ENCODE results near the gene SYNPR.

Gene SYNPR

DNA sequence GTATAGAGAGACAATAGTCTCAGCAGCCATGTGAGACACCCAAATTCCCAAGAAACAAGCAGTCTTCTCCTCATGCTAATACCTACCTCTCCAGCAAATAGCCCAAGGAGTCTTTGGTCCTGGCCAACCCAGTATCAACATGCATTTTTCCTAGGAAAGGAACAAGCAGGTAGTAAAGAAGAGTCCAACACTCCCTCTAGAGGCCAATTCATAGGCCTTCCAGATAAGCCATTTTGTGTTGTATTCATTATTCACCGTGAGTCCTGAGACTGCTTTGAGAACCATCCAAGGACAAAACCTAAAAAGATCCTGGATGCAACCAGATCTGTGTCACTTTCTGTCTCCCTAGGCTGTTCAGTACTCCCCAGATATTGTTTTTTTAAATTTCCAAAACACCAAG, 310.8 kb downstream of the SYNPR start:
- FAIRE-seq, result no peak

DNA sequence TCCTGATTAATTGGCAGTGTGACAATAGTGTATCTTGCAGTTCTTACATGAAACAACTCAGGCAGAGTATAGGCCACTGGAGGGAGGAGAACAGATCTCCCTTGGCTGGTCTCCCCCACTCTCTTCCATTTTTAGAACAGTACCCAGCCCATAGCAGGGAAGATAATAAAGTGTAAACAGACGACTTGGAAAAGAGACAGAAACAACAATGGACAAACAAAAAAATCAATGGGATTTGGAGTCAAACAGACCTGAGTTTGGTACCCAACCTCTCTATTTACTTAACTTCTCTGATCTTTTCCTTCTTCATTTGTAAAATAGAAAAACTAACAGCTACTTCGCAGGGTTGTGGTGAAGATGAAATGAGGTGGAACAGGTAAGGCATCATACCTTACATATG, 315.7 kb downstream of the SYNPR start:
- FAIRE-seq, result no peak
- no peak for DNase-seq (ENCODE audit: insufficient read length, low spot score)
- no peak for TF ChIP-seq POLR2A (IDR thresholded peaks at IDR 0.05; ENCODE audit: low read depth, low read length)

More for the DNA sequence above, 310.8 kb downstream of the SYNPR start:
- TF ChIP-seq POLR2A (IDR thresholded peaks at IDR 0.05; ENCODE audit: low read depth, low read length), result no peak
- no peak for DNase-seq (ENCODE audit: insufficient read length, low spot score)

DNA sequence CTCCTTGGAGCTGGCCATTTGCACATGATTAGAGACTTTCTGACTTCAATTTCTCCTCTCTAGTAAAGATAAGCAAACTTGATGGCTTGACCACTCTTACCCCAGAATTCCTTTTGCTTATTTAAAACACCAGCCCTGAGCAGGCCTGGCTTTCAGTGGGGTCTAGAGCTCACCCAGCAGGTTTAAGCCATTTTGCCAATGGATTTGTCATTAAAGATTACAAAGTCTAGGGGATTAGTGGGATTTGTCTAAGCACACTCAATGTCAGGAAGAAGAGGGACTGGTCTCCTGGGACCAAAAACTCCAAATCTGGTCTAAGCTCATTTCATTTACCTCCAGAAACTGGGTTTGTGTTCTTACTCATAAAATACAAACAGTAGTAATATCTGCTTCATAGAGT, 317.1 kb downstream of the SYNPR start:
- DNase-seq (ENCODE audit: insufficient read length, low spot score) (no peak), FAIRE-seq (no peak)
- no peak for TF ChIP-seq POLR2A (IDR thresholded peaks at IDR 0.05; ENCODE audit: low read depth, low read length)

DNA sequence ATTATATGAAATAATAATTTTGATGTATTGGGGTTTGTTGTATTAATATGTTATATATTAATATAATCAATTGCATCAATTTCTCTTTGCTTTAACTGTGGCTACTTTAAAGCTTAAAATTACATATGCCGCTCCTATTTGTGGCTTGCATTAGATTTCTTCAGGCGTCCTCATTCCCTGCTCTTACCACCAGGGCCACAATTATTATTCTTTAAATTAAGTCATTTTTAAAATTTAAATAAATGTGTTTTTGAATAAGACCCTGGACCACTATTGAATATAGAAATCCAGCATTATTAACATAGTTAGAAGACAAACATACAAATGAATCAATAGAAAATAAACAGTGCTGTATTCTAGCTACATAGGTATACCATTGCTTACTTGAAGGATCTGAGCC, 318.9 kb downstream of the SYNPR start:
- DNase-seq (ENCODE audit: insufficient read length, low spot score) (no peak), FAIRE-seq (no peak)
- TF ChIP-seq POLR2A (IDR thresholded peaks at IDR 0.05; ENCODE audit: low read depth, low read length), result no peak

DNA sequence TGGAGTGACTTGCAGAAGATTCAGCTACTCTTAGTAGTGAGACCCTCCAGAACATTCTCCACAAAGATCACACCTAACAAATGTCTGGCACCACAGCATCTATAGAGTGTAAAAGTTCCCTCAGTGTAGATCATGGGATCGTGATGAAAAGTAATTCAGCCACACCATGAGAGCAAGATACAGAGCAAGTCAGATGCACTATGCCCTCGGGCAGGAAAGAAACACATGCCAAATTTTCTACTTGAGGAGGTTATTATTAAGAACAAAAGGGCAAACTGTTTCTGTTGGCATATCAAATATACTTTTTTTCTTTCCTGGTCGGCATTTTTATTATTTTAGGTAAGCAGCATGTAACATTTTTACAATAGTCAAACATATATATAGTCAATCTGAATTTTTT, 329.6 kb downstream of the SYNPR start:
- TF ChIP-seq POLR2A (IDR thresholded peaks at IDR 0.05; ENCODE audit: low read depth, low read length), result no peak
- DNase-seq (ENCODE audit: insufficient read length, low spot score) (no peak), FAIRE-seq (no peak)

DNA sequence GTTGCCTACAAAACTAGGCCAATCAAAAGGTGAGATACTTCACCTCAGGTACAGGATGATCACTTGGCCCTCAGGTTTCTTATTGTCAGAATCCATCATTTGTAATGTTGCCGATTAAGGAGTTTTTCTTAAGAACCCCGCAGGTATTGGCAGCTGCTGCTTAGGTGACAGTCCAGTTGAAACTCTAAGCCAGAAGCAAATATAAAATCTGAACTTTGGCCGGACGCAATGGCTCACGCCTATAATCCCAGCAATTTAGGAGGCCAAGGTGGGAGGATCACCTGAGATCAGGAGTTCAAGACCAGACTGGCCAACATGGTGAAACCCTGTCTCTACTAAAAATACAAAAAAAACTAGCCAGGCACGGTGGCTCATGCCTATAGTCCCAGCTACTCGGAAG, 331.3 kb downstream of the SYNPR start:
- no peak for TF ChIP-seq POLR2A (IDR thresholded peaks at IDR 0.05; ENCODE audit: low read depth, low read length)
- DNase-seq (ENCODE audit: insufficient read length, low spot score) (no peak), FAIRE-seq (no peak)

DNA sequence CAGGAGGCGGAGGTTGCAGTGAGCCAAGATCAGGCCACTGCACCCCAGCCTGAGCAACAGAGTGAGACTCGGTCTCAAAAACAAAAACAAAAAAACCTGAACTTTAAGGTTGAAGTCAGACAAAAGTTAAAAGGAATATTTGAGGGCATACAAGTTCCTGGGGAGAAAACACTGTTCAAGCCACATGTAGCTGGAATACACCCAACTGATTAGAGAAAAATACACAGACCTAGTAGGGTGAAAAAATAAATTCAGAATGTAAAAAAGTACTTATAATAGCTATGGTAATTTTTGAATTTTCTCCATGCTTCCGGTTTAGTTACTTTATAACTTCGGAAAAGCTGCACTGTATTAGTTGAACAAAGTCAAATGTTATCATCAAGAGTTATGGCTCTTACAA, 331.7 kb downstream of the SYNPR start:
- FAIRE-seq, result no peak

DNA sequence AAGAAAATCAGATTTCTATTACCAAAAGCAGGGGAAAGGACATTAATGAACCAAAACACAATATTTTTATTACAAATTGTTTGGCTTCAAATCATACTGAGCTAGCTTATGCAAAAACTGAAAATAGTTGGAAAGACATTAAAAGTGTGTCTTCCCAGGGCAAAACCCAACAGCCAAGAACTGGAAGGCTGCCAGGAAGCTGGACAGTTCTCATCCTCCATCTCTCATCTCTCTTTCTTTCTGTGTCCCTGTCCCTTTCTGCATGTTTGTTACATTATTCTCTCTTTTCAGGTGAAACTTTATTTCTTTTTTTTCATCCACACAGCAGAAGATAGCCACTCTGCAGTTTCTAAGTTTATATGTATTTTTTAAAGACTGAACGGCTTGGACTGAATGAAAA, 333.3 kb downstream of the SYNPR start:
- FAIRE-seq (no peak), DNase-seq (ENCODE audit: insufficient read length, low spot score) (no peak)
- TF ChIP-seq POLR2A (IDR thresholded peaks at IDR 0.05; ENCODE audit: low read depth, low read length), result no peak

More for the DNA sequence above, 331.7 kb downstream of the SYNPR start:
- no peak for DNase-seq (ENCODE audit: insufficient read length, low spot score)
- TF ChIP-seq POLR2A (IDR thresholded peaks at IDR 0.05; ENCODE audit: low read depth, low read length), result no peak

DNA sequence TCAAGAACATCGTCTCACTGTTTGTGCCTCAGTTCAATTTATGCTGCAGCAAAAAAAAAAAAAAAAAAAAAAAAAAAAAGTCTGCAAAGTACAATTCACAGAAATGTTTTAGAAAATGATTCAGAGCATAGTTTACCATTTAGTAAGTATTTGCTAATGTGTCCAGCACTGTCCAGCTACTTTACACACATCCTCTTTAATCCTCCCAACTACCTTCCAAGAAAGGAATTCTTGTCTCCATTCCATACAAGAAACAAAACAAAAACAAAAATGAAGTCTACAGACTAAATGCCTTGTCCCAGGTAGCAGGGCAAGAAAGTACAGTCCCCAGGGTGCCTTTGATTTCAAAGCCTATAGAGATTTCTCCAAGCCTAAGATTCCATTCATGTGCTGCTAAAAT, 335.5 kb downstream of the SYNPR start:
- DNase-seq (ENCODE audit: insufficient read length, low spot score), result no peak
- no peak for TF ChIP-seq POLR2A (IDR thresholded peaks at IDR 0.05; ENCODE audit: low read depth, low read length)
- FAIRE-seq, result no peak

DNA sequence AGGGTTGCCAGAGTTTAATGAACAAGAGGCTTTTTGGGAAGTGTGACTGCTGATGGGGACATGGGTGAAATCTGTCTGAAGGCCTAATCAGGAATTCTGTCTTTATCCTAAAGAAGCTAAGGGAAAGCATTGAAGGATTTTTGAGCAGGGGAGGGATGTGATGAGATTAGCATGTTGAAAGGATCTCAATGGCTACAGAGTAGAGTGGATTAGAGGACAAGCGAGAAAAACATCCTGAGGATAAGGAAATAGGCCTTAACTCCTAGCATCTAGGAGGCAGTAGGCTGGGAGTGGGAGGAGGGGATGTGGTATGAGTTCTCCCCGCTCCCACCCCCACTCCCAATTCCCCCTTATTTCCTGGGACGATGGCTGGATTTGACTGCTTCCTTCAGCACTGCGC, 339.3 kb downstream of the SYNPR start:
- TF ChIP-seq POLR2A (IDR thresholded peaks at IDR 0.05; ENCODE audit: low read depth, low read length), result no peak
- FAIRE-seq (no peak), DNase-seq (ENCODE audit: insufficient read length, low spot score) (no peak)

DNA sequence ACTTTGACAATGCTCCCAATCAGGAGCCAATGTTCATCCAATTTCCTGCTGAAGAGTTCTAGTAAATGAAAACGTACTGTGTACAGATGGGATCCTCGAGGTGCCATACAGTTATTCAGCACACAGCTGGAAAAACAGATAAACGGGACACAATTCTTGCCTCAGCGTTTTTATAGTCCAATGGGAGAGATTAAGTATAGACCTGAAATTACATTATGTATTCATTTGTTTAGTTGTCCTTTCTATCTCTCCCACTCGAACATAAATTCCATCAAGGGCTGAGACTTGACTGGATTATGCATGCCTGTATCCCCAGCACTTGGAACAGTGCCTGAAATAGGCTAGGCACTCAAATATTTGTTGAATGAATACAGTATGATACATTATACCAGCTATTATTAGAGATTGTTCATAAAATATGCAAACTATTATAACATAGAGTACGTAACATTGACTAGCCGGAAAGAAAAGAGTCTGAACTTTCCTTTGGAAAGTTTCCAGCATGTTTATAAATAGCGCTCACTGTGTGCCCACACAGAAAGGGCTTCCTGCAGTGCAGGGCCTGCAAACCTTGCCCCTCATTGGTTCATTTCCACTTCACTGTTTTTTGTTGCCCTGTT, 346.9 kb downstream of the SYNPR start:
- DNase-seq (ENCODE audit: insufficient read length, low spot score) (no peak), FAIRE-seq (no peak)
- TF ChIP-seq POLR2A (IDR thresholded peaks at IDR 0.05; ENCODE audit: low read depth, low read length), result no peak

DNA sequence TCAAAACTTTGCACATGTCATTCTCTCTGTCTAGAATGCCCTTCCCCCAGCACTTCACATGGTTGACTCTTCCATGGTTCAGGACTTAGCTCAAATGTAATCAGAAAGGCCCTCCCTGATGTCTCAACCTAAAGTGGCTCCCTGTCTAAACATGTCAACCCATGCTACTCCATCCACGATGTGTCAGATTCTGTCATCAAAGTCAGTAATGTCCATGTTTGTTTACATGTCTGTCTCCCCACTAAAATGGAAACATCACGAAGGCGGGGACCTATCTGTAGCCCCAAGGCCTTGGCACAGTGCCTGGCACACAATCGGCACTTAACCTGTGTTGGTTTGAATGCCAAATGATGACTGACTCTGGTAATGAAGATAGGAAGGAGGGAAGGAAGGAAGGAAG, 353.6 kb downstream of the SYNPR start:
- no peak for TF ChIP-seq POLR2A (IDR thresholded peaks at IDR 0.05; ENCODE audit: low read depth, low read length)
- FAIRE-seq, result no peak
- no peak for DNase-seq (ENCODE audit: insufficient read length, low spot score)

DNA sequence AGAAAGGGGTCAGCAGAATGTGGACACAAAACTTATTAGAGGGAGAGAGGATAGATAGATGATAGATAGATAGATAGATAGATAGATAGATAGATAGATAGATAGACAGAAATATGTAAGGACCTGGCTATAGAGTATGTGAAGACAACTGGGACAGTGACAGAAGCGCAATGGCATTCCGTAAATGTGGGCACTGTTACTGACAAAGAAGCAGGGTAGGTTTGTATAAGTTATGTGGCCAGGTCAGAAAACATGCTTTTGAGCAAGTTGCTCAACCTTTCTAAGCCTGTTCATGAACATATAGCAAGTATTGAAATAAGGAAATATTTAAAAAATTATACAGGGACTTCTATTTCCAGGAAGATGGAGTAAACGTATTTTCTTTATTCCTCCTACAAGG, 357.1 kb downstream of the SYNPR start:
- DNase-seq (ENCODE audit: insufficient read length, low spot score) (no peak), FAIRE-seq (no peak)
- no peak for TF ChIP-seq POLR2A (IDR thresholded peaks at IDR 0.05; ENCODE audit: low read depth, low read length)

DNA sequence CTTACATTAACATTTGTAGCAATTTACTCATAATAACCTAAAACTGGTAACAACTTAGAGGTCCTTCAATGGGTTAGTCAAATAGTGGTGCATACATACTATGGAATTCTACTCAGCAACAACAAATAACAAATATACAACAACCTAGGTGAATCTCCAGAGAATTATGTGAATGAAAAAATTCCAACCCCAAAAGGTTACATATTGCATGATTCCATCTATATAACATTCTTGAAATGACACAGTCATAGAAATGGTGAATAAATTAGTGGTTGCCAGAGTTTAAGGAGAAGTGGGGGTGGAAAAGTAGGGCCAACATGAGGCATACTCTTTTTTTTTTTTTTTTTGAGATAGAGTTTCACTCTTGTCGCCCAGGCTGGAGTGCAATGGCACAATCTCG, 361.7 kb downstream of the SYNPR start:
- no peak for FAIRE-seq

DNA sequence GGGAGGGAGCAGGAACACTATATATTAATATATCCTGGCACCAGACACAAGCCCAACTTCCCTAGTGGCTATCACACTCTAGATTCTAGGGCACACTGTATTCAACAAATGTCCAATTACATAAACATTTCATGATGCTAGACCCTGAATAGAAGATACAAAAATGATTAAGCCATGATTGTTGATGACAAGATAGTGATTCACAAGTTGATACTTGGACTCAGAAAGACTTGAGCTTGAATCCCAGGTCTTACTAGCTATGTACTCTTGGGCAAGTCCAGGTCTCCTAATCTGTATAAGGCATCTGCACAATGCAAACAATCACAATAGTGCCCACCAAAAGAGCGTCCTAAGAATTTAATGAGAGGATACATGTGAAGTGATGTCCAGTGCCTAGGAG, 364.4 kb downstream of the SYNPR start:
- FAIRE-seq (no peak), DNase-seq (ENCODE audit: insufficient read length, low spot score) (no peak)
- TF ChIP-seq POLR2A (IDR thresholded peaks at IDR 0.05; ENCODE audit: low read depth, low read length), result no peak

More for the DNA sequence above, 361.7 kb downstream of the SYNPR start:
- TF ChIP-seq POLR2A (IDR thresholded peaks at IDR 0.05; ENCODE audit: low read depth, low read length), result no peak
- DNase-seq (ENCODE audit: insufficient read length, low spot score), result no peak

All from H54 (cell line).